Measurements from ENCODE around the gene MYO9A.
A peak's percentile ranks its signal among the peaks of the same experiment; 100 is the strongest.

MYO9A gene

DNA sequence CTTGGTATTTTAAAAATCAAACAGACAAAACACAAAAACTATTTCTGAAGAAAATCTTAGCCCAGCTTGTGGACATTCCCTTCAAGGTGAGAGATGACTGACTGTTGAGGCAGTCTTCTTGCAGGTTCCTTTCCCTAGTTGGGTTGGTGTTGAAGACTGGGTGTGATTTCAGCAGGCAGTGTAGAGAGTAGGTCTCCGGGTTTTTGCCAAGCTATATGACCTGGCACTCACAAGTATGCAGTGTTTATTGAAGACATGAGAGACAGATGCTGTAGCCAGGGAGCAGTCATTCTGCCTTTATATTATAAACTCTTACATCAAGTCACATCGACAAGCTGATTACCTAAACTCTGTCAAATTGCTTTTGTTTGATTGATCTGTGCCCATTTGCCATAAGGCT, 17.8 kb upstream of the MYO9A start:
- Histone ChIP-seq H3K27ac (ENCODE audit: low read depth, low read length) (no peak overlapping the region), H3K9ac (ENCODE audit: low read depth, low read length) (no peak overlapping the region), H3K4me1 (ENCODE audit: insufficient read depth, low read length) (no peaks in the 10 kb centered on the region), H3K27me3 (ENCODE audit: insufficient read depth, low read length) (no peaks in the 10 kb centered on the region), H3K4me3 (ENCODE audit: low read length) (no peak overlapping the region), H3K36me3 (ENCODE audit: insufficient read depth, low read length) (no peaks in the 10 kb centered on the region), H3K9me3 (ENCODE audit: insufficient read depth, low read depth, low read length) (no peaks in the 10 kb centered on the region)
- 94% methylated on average over 2 of the region's 2 CpGs for WGBS

DNA sequence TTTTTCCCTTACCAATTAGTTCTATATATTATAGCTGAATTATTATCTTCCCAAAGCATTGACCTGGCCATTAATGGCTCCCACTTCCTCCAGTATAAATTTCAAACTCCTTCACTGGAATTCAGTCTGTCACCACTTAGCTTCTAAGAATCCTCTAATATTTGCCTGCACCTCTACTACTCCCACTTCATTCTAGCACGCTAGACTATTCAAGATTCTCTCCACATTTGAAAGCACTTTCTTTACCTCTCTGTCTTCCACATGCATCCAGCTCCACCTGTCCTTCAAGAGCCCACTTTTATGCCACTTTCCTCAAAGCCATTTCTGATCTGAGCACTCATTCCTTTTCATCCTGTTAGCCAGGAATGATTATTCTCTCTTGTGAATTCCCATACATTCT, 15.3 kb upstream of the MYO9A start:
- no peaks in the 10 kb centered on the region for H3K27me3 ChIP-seq (ENCODE audit: insufficient read depth, low read length)
- H3K4me3 ChIP-seq (ENCODE audit: low read length), result no peak overlapping the region
- H3K36me3 ChIP-seq (ENCODE audit: insufficient read depth, low read length), result no peaks in the 10 kb centered on the region
- no peak overlapping the region for H3K9ac ChIP-seq (ENCODE audit: low read depth, low read length)
- no peaks in the 10 kb centered on the region for H3K9me3 ChIP-seq (ENCODE audit: insufficient read depth, low read depth, low read length)
- no peaks in the 10 kb centered on the region for H3K4me1 ChIP-seq (ENCODE audit: insufficient read depth, low read length)
- no peak overlapping the region for H3K27ac ChIP-seq (ENCODE audit: low read depth, low read length)
- WGBS, result 91% methylated on average over 1 of the region's 1 CpG

DNA sequence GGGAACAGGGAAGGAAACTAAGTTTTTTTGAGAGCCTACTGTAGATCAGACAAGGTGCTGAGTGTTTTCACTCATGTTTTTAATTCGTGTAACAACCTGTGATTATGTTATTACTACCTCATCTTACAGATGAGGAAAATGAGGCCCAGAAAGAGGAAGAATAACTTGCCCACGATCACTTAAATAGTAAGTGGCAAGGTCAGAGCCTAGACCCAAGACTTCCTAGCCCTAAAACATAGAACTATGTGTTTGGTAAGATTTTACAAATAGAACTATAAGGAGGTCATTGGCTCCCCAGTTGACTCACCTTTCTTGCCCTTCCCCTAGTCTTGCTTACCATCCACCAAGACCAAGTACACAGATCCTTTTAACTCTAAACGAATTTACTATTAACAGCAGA, 14.0 kb upstream of the MYO9A start:
- H3K27me3 ChIP-seq (ENCODE audit: insufficient read depth, low read length), result no peaks in the 10 kb centered on the region
- no peaks in the 10 kb centered on the region for H3K36me3 ChIP-seq (ENCODE audit: insufficient read depth, low read length)
- no peak overlapping the region for H3K9ac ChIP-seq (ENCODE audit: low read depth, low read length)
- 100% methylated on average over 1 of the region's 3 CpGs for WGBS
- H3K27ac ChIP-seq (ENCODE audit: low read depth, low read length), result no peak overlapping the region
- H3K4me1 ChIP-seq (ENCODE audit: insufficient read depth, low read length), result no peaks in the 10 kb centered on the region
- H3K9me3 ChIP-seq (ENCODE audit: insufficient read depth, low read depth, low read length), result no peaks in the 10 kb centered on the region
- H3K4me3 ChIP-seq (ENCODE audit: low read length), result no peak overlapping the region

DNA sequence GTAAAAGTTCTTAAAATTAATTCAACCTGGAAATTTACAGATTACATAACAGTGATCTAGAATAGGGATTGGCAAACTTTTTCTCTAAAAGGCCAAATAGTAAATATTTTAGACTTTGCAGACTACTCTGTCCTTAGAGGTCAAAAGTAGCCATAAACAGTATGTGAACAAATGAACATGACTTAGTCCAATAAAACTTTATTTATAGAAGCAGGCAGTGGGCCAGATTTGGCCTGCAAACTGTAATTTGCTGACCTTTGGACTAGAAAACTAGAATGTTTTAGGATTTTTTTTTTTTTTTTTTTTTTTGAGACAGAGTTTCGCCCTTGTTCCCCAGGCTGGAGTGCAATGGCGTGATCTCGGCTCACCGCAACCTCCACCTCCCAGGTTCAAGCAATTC, 12.3 kb upstream of the MYO9A start:
- 100% methylated on average over 4 of the region's 4 CpGs for WGBS
- Histone ChIP-seq H3K4me3 (ENCODE audit: low read length) (no peak overlapping the region), H3K27ac (ENCODE audit: low read depth, low read length) (no peak overlapping the region)

DNA sequence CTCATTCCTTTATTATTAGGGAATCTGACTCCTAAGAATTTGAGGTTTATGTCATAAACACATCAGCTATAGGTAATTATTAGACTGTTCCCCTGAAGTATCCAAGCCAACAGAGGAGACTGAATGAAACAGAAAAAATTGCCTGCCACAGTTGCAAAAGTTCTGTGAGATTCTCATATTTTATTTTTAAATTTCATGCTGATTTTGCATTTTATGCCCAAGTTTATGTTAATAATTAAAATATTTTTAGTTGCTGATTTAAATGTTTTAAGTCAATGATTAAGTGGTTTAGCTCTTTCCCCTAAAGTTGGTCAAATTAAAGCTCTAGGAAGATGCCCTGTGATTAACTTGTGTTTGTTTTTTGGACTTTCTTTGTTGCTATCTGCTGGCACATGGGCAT, 10.4 kb upstream of the MYO9A start:
- Histone ChIP-seq H3K4me3 (ENCODE audit: low read length) (no peak overlapping the region), H3K9ac (ENCODE audit: low read depth, low read length) (no peak overlapping the region), H3K27me3 (ENCODE audit: insufficient read depth, low read length) (no peaks in the 10 kb centered on the region), H3K4me1 (ENCODE audit: insufficient read depth, low read length) (no peaks in the 10 kb centered on the region), H3K9me3 (ENCODE audit: insufficient read depth, low read depth, low read length) (no peaks in the 10 kb centered on the region), H3K36me3 (ENCODE audit: insufficient read depth, low read length) (no peaks in the 10 kb centered on the region), H3K27ac (ENCODE audit: low read depth, low read length) (no peak overlapping the region)

More for the DNA sequence above, 12.3 kb upstream of the MYO9A start:
- H3K9me3 ChIP-seq (ENCODE audit: insufficient read depth, low read depth, low read length), result no peaks in the 10 kb centered on the region
- no peaks in the 10 kb centered on the region for H3K36me3 ChIP-seq (ENCODE audit: insufficient read depth, low read length)
- H3K9ac ChIP-seq (ENCODE audit: low read depth, low read length), result no peak overlapping the region
- no peaks in the 10 kb centered on the region for H3K4me1 ChIP-seq (ENCODE audit: insufficient read depth, low read length)
- H3K27me3 ChIP-seq (ENCODE audit: insufficient read depth, low read length), result no peaks in the 10 kb centered on the region

DNA sequence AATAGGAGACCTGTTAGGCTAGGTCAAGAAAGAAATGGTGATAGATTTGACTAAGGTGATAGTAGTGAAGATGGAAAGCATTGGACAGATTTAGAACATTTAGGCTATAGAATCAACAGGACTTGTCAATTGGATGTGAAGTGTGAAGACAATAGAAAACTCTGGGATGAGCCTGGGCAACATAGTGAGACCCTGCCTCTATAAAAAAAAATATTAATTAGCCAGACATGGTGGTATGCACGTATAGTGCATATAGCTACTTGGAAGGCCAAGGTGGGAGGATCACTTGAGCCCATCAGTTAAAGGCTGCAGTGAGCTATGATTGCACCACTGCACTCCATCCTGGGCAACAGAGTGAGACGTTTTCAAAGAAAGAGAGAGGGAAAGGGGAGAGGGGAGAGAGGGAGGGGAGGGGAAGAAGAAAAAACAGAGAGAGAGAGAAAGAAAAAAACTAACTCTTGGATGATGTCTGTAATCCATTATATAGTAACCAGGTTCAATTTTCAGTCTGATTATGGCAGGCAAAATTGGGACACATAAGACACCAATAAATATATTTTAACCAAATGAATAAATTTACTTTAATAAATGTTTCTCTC, 9.9 kb upstream of the MYO9A start:
- WGBS, result 65% methylated on average over 2 of the region's 2 CpGs
- Histone ChIP-seq H3K27ac (ENCODE audit: low read depth, low read length) (no peak overlapping the region), H3K27me3 (ENCODE audit: insufficient read depth, low read length) (no peaks in the 10 kb centered on the region), H3K9ac (ENCODE audit: low read depth, low read length) (no peak overlapping the region), H3K4me1 (ENCODE audit: insufficient read depth, low read length) (no peaks in the 10 kb centered on the region), H3K4me3 (ENCODE audit: low read length) (no peak overlapping the region), H3K9me3 (ENCODE audit: insufficient read depth, low read depth, low read length) (no peaks in the 10 kb centered on the region), H3K36me3 (ENCODE audit: insufficient read depth, low read length) (no peaks in the 10 kb centered on the region)

DNA sequence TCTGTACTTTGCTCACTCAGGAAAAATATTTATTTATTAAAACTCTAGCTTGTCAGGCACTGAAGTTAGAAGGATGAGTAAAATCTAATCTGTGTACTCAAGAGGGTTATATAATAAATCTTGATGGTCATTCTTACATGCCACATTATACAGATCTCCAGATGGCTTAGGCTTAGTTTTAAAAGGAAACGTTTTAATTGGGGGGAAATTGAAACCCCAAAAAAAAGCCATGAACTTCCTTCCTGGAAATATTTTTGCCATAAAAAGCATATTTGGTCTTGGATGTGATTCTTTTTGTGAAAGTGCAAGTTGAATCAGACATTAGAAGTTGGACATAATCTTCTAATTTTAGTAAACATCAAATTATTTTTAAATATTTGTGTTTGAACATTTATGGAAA, 6.3 kb upstream of the MYO9A start:
- Histone ChIP-seq H3K9me3 (ENCODE audit: insufficient read depth, low read depth, low read length) (no peaks in the 10 kb centered on the region), H3K27ac (ENCODE audit: low read depth, low read length) (no peak overlapping the region), H3K9ac (ENCODE audit: low read depth, low read length) (no peak overlapping the region), H3K27me3 (ENCODE audit: insufficient read depth, low read length) (no peaks in the 10 kb centered on the region), H3K36me3 (ENCODE audit: insufficient read depth, low read length) (no peaks in the 10 kb centered on the region), H3K4me3 (ENCODE audit: low read length) (no peak overlapping the region), H3K4me1 (ENCODE audit: insufficient read depth, low read length) (no peaks in the 10 kb centered on the region; the same call in 1 of the 2 replicates)
- WGBS, result 83% methylated on average over 1 of the region's 1 CpG

DNA sequence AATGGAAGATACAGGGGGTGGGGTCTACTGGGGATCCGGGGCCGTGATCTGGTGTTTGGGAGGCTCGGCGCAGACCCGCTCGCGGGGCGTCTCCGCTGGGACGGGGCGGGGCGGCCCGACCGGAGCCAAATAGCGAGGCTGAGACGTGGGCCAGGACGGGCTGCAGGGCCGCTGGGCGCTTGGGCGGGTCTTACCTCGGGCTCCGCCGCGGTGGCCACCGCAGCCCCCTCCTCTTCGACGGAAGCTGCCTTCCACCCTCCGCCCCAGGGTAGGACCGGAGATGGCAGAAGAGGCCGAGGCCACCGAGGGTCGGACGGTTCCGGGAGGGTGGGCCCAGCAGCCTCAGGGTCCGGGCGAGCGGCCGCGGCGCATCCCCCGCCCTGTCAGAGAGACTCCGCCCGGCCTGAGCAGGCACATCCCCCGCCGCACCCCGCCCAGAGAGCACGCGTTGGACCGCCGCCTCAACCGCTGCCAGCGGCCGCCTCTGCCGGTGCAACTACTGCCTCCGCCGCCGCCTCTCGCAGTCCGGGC, 399 bp downstream of the MYO9A start:
- H3K4me3 ChIP-seq (ENCODE audit: low read length), result peak overlapping the region; percentile 98
- peaks cover 10% of the 10 kb centered on the region for H3K4me1 ChIP-seq (ENCODE audit: insufficient read depth, low read length)
- peak overlapping the region; percentile 61 for H3K9ac ChIP-seq (ENCODE audit: low read depth, low read length)
- no peaks in the 10 kb centered on the region for H3K36me3 ChIP-seq (ENCODE audit: insufficient read depth, low read length)
- WGBS, result under 1% methylated on average over 59 of the region's 59 CpGs
- no peaks in the 10 kb centered on the region for H3K9me3 ChIP-seq (ENCODE audit: insufficient read depth, low read depth, low read length)
- H3K27ac ChIP-seq (ENCODE audit: low read depth, low read length), result peak overlapping the region; percentile 84
- no peaks in the 10 kb centered on the region for H3K27me3 ChIP-seq (ENCODE audit: insufficient read depth, low read length)

DNA sequence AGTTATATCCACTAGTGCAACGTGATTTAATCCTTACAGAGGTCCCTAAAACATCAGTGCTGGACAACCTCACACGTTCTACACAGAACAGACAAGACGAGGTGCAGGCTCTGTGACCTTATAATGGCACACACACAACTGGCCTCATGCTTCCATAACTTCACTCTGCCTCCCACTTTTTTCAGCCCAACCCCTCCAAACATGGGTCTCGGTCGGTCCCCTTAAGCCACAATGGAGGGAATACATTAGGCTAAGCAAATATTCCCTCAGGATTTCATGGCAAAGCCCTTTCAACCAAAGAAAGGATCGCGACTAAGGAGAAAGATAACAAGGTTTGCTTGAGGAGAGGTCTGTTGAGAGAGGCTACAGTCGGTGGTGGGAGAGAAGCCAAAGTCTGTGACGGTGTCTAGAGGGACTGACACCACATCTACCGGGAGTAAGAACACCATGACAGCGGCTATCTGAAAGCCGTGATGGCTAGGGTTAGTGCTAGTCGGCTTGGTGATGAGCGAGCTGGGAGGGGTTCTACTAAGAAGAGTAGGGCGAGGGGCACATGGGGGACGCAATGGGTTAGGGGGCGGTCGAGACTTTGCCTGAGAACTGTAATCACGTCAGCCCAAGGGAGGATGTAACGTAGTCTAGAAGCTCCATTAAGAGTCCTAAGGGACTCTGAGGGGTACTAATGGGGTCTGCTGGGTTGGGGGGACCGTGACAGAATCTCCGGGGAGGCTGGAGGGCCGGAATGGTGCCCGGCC, 1.0 kb downstream of the MYO9A start:
- H3K4me1 ChIP-seq (ENCODE audit: insufficient read depth, low read length), result peaks cover 10% of the 10 kb centered on the region
- no peaks in the 10 kb centered on the region for H3K36me3 ChIP-seq (ENCODE audit: insufficient read depth, low read length)
- peak overlapping the region; percentile 36 for H3K9ac ChIP-seq (ENCODE audit: low read depth, low read length)
- H3K9me3 ChIP-seq (ENCODE audit: insufficient read depth, low read depth, low read length), result no peaks in the 10 kb centered on the region
- H3K27me3 ChIP-seq (ENCODE audit: insufficient read depth, low read length), result no peaks in the 10 kb centered on the region
- H3K27ac ChIP-seq (ENCODE audit: low read depth, low read length), result no peak overlapping the region
- H3K4me3 ChIP-seq (ENCODE audit: low read length), result peak overlapping the region; percentile 98
- 4% methylated on average over 24 of the region's 24 CpGs for WGBS

DNA sequence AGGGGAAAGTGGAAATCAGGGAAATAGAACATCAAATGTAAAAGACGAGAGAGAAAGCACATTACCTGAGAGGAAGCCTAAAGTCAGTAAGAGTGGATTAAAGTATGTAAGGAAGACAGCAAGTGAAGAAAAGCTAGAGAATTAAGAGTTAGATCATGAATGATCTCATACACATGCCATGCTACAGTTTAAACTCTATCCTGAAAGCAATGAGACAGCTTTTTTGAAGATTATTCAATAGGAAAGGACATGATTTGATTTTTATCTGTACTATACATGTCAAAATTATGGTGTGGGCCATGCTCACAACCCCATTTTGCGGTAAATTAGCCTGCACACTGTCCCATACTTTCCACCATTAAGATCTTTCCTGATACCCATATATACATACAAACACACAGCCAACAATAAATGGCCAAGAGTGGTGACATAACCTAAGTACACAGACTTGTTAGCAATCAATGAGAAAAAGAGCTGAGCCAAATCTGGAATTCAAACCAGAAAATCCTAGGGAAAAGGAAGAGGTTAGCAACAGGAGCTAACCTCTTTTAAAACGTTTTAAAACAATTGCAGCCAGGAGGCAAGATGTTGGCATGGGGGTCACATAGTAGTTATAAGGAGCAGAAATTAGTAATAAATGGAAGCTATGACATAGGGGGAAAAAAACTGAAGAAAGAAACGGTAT, 4.5 kb downstream of the MYO9A start:
- no peak overlapping the region for H3K27ac ChIP-seq (ENCODE audit: low read depth, low read length)
- H3K9me3 ChIP-seq (ENCODE audit: insufficient read depth, low read depth, low read length), result no peaks in the 10 kb centered on the region
- H3K27me3 ChIP-seq (ENCODE audit: insufficient read depth, low read length), result no peaks in the 10 kb centered on the region
- H3K4me1 ChIP-seq (ENCODE audit: insufficient read depth, low read length), result peaks cover 10% of the 10 kb centered on the region
- no peak overlapping the region for H3K4me3 ChIP-seq (ENCODE audit: low read length)
- no peak overlapping the region for H3K9ac ChIP-seq (ENCODE audit: low read depth, low read length)
- 91% methylated on average over 4 of the region's 4 CpGs for WGBS
- no peaks in the 10 kb centered on the region for H3K36me3 ChIP-seq (ENCODE audit: insufficient read depth, low read length)

DNA sequence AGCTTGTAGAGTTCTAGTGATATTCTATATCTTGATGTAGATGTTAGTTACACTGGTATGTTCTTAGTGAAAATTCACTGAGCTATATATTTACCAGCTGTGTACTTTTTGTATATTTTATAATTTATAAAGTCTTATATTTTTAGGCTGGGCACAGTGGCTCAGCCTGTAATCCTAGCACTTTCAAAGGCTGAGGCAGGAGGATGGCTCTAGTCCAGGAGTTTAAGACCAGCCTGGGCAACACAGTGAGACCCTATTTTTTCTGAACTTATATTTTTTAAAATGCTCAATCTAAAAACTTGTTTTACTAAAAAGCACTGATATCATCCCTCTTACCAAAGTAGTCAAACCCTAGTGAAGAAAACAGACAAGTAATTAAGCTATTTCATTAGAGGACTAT, 5.1 kb downstream of the MYO9A start:
- Histone ChIP-seq H3K27ac (ENCODE audit: low read depth, low read length) (no peak overlapping the region), H3K36me3 (ENCODE audit: insufficient read depth, low read length) (no peaks in the 10 kb centered on the region), H3K27me3 (ENCODE audit: insufficient read depth, low read length) (no peaks in the 10 kb centered on the region), H3K4me3 (ENCODE audit: low read length) (no peak overlapping the region), H3K9ac (ENCODE audit: low read depth, low read length) (no peak overlapping the region), H3K9me3 (ENCODE audit: insufficient read depth, low read depth, low read length) (no peaks in the 10 kb centered on the region), H3K4me1 (ENCODE audit: insufficient read depth, low read length) (peaks cover 10% of the 10 kb centered on the region)
